ENCODE data around the gene SLX9.

DNA sequence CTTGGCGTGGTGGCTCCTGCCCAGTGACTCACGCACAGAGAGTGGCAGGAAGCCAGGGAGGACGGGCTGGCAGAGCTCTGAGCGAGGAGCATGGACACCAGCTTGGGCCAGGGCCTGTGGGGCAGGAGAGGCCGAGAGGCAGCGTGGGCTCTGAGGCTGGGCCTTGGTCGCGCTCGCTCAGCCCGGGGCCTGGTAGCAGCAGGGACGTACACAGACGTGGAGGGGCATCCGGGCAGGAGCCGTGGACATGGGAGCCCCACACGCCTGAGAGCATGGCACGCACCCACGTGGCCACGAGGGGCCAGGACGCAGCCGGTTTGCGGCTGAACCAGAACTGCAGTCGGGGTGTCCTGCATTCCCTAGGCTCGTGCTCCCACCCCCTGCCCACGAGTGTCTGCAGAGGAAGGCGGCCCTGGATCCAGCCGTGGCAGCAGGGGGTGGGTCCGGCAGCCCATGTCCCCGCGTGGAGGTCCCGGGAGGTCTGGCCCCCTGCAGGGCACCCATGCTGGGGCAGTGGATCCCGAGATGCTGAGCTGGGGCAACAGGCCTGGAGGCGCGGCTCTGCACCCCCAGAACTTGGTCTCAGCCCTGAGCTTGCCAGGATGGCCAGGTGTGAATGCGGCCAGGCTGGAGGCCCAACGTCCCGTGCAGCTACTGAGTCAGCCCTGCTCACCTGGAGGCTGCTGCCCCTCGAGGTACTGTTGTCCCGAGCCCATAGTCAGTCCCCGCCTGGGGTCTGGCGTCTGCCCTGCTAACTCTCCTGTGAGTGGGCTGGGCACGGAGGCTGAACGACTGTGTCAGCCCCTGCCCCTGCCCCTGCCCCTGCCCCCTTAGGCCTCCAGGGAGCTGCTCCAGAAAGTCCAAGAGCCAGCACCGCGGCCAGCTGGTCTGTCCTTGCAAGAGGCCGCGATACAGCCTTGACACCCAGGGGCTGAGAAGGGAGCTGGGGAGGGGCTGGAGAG, 61.6 kb downstream of the SLX9 start:
- TF ChIP-seq, protein P1, sequence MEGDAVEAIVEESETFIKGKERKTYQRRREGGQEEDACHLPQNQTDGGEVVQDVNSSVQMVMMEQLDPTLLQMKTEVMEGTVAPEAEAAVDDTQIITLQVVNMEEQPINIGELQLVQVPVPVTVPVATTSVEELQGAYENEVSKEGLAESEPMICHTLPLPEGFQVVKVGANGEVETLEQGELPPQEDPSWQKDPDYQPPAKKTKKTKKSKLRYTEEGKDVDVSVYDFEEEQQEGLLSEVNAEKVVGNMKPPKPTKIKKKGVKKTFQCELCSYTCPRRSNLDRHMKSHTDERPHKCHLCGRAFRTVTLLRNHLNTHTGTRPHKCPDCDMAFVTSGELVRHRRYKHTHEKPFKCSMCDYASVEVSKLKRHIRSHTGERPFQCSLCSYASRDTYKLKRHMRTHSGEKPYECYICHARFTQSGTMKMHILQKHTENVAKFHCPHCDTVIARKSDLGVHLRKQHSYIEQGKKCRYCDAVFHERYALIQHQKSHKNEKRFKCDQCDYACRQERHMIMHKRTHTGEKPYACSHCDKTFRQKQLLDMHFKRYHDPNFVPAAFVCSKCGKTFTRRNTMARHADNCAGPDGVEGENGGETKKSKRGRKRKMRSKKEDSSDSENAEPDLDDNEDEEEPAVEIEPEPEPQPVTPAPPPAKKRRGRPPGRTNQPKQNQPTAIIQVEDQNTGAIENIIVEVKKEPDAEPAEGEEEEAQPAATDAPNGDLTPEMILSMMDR (IDR thresholded peaks at IDR 0.05; ENCODE audit: extremely low read depth in 1 of 2, insufficient read depth in 1 of 2, low read depth in 1 of 2, low read length in 2 of 2): no peak
- no peak for TF ChIP-seq POLR2A (IDR thresholded peaks at IDR 0.05; ENCODE audit: low read depth, low read length)
- no peak for TF ChIP-seq EZH2 (IDR thresholded peaks at IDR 0.05; ENCODE audit: borderline replicate concordance, low read depth, low read length, severe bottlenecking)
- TF ChIP-seq MYC (IDR thresholded peaks at IDR 0.05; ENCODE audit: low read depth, low read length): no peak
- TF ChIP-seq POLR2AphosphoS5 (IDR thresholded peaks at IDR 0.05; ENCODE audit: insufficient read depth, low read depth, low read length): peak; percentile 35
- TF ChIP-seq GATA2 (IDR thresholded peaks at IDR 0.05; ENCODE audit: insufficient read depth, insufficient read length, low read depth, low read length): no peak

Measured in endothelial cell of umbilical vein (primary cell).